ENCODE measurements around the gene GIGYF2.

GIGYF2 gene

GRCh38 chr2:232749331-232749730 is 52.2 kb downstream of the GIGYF2 start:
- DNase-seq (ENCODE audit: low read depth): no peak

GRCh38 chr2:232750135-232750671 is 53.1 kb downstream of the GIGYF2 start:
- no peak for DNase-seq (ENCODE audit: low read depth)

GRCh38 chr2:232757905-232758304 is 60.8 kb downstream of the GIGYF2 start:
- DNase-seq (ENCODE audit: low read depth): no peak

GRCh38 chr2:232761301-232761907 is 64.3 kb downstream of the GIGYF2 start:
- DNase-seq (ENCODE audit: low read depth): peak; percentile 16

- no peak for DNase-seq (ENCODE audit: low read depth)
Measured at GRCh38 chr2:232767866-232768265, 70.7 kb downstream of the GIGYF2 start.

GRCh38 chr2:232770207-232770606 is 73.1 kb downstream of the GIGYF2 start:
- no peak for DNase-seq (ENCODE audit: low read depth)

GRCh38 chr2:232771870-232772269 is 74.7 kb downstream of the GIGYF2 start:
- DNase-seq (ENCODE audit: low read depth): no peak

GRCh38 chr2:232772531-232772930 is 75.4 kb downstream of the GIGYF2 start:
- DNase-seq (ENCODE audit: low read depth): no peak

- DNase-seq (ENCODE audit: low read depth): no peak
Measured at GRCh38 chr2:232773815-232774214, 76.7 kb downstream of the GIGYF2 start.

- DNase-seq (ENCODE audit: low read depth): no peak
Measured at GRCh38 chr2:232776435-232776834, 79.3 kb downstream of the GIGYF2 start, which contains the start of gene KCNJ13. Gene KCNJ13, minus strand, starts transcription at chr2:232776565. Its CDS starts 5,203 bp downstream, at chr2:232771362.

GRCh38 chr2:232777276-232777675 is 80.1 kb downstream of the GIGYF2 start:
- no peak for DNase-seq (ENCODE audit: low read depth)

- DNase-seq (ENCODE audit: low read depth): no peak
Measured at GRCh38 chr2:232779465-232779864, 82.3 kb downstream of the GIGYF2 start.

- DNase-seq (ENCODE audit: low read depth): no peak
Measured at GRCh38 chr2:232779934-232780333, 82.8 kb downstream of the GIGYF2 start.

- DNase-seq (ENCODE audit: low read depth): no peak
Measured at GRCh38 chr2:232781765-232782164, 84.6 kb downstream of the GIGYF2 start.

- no peak for DNase-seq (ENCODE audit: low read depth)
Measured at GRCh38 chr2:232783278-232783677, 86.1 kb downstream of the GIGYF2 start.

GRCh38 chr2:232787806-232788205 is 90.7 kb downstream of the GIGYF2 start:
- DNase-seq (ENCODE audit: low read depth): no peak

GRCh38 chr2:232789082-232789481 is 92.0 kb downstream of the GIGYF2 start:
- no peak for DNase-seq (ENCODE audit: low read depth)

- no peak for DNase-seq (ENCODE audit: low read depth)
Measured at GRCh38 chr2:232791518-232791917, 94.4 kb downstream of the GIGYF2 start.

GRCh38 chr2:232793271-232793670 is 96.1 kb downstream of the GIGYF2 start:
- DNase-seq (ENCODE audit: low read depth): no peak

GRCh38 chr2:232794981-232795380 is 97.8 kb downstream of the GIGYF2 start:
- DNase-seq (ENCODE audit: low read depth): no peak

GRCh38 chr2:232795920-232796319 is 98.8 kb downstream of the GIGYF2 start:
- no peak for DNase-seq (ENCODE audit: low read depth)

- DNase-seq (ENCODE audit: low read depth): no peak
Measured at GRCh38 chr2:232798187-232798586, 101.1 kb downstream of the GIGYF2 start.

GRCh38 chr2:232800166-232800565 is 103.0 kb downstream of the GIGYF2 start:
- DNase-seq (ENCODE audit: low read depth): no peak

GRCh38 chr2:232802091-232802490 is 105.0 kb downstream of the GIGYF2 start:
- DNase-seq (ENCODE audit: low read depth): no peak
